HepG2 (cell line): ENCODE measurements around the gene CYB5A. TPM values are rescaled to one million over a fixed set of nuclear protein-coding genes. Genes with fewer than 3 reads are reported as not detected.

Experiments used
- DPF2 ChIP-seq: sonication (generic); formaldehyde crosslinking; IDR thresholded peaks from 2 replicates; pipeline ENCODE4 v1.4.0; 2020; ENCODE audit warnings: mild to moderate bottlenecking, low read depth, missing genetic modification reagents, borderline replicate concordance
- ELF3 ChIP-seq: IDR thresholded peaks from 2 replicates; pipeline ENCODE4 v1.6.1; 2016; ENCODE audit warnings: missing genetic modification reagents, missing compliant biosample characterization
- FOXP4 ChIP-seq: sonication (generic); formaldehyde crosslinking; IDR thresholded peaks from 2 replicates; pipeline ENCODE4 v1.4.0; 2020; ENCODE audit warnings: missing genetic modification reagents
- HDAC1 ChIP-seq: sonication (generic); formaldehyde crosslinking; IDR thresholded peaks from 2 replicates; pipeline ENCODE4 v1.5.1; 2020; ENCODE audit warnings: mild to moderate bottlenecking, missing genetic modification reagents
- HIC2 ChIP-seq: sonication (generic); formaldehyde crosslinking; IDR thresholded peaks from 2 replicates; pipeline ENCODE4 v1.9.0; 2022; ENCODE audit warnings: low read depth, missing genetic modification reagents
- HNF4A ChIP-seq: sonication (generic); formaldehyde crosslinking; IDR thresholded peaks from 2 replicates; pipeline ENCODE4 v1.4.0; 2020; ENCODE audit warnings: missing genetic modification reagents
- MIER3 ChIP-seq: IDR thresholded peaks from 2 replicates; pipeline ENCODE4 v1.6.1; 2016; ENCODE audit warnings: missing compliant biosample characterization, borderline replicate concordance
- PATZ1 ChIP-seq: sonication (generic); formaldehyde crosslinking; IDR thresholded peaks from 2 replicates; pipeline ENCODE4 v1.4.0; 2020; ENCODE audit warnings: missing genetic modification reagents
- SAP130 ChIP-seq: IDR thresholded peaks from 2 replicates; pipeline ENCODE4 v1.6.1; 2016; ENCODE audit warnings: low read depth
- SOX13 ChIP-seq, 3 experiments: fragments of 450-650 bp in 1 of 3; sonication (generic) in 1 of 3; formaldehyde crosslinking in 1 of 3; IDR thresholded peaks in 2 of 3; conservative IDR thresholded peaks in 1 of 3; 2 replicates each; pipeline versions ENCODE4 v1.5.0 to v1.6.1; 2016 to 2020; ENCODE audit warnings: antibody characterized with exemption in 1 of 3, mild to moderate bottlenecking in 1 of 3, missing compliant biosample characterization in 1 of 3, missing genetic modification reagents in 1 of 3, moderate library complexity in 1 of 3
- SOX5 ChIP-seq: IDR thresholded peaks from 2 replicates; pipeline ENCODE4 v1.6.1; 2016; ENCODE audit warnings: borderline replicate concordance
- ZBTB25 ChIP-seq: IDR thresholded peaks from 2 replicates; pipeline ENCODE4 v1.6.1; 2018; ENCODE audit warnings: missing genetic modification reagents
- ZEB1 ChIP-seq: IDR thresholded peaks from 2 replicates; pipeline ENCODE4 v1.6.1; 2012; ENCODE audit warnings: mild to moderate bottlenecking, low read depth, inconsistent platforms; ENCODE audit not compliant: insufficient replicate concordance
- ZFP91 ChIP-seq: sonication (generic); formaldehyde crosslinking; IDR thresholded peaks from 2 replicates; pipeline ENCODE4 v1.9.0; 2022; ENCODE audit warnings: missing genetic modification reagents, mild to moderate bottlenecking, borderline replicate concordance
- ZNF264 ChIP-seq: sonication (generic); formaldehyde crosslinking; IDR thresholded peaks from 2 replicates; pipeline ENCODE4 v1.4.0; 2020; ENCODE audit warnings: missing genetic modification reagents
- polyA plus RNA-seq, 8 experiments: library from polyadenylated mRNA; depleted of rRNA in 3 of 8; stranded (reverse) in 7 of 8; unstranded in 1 of 8; fragments of >200 nt; fragmentation: Illumina TruSeq in 4 of 8; extraction: Trizol in 4 of 8; gene quantifications; 2 replicates each; pipeline versions ENCODE4 v1.2.1 to v1.2.3, GENCODE V29; 2011 to 2016; ENCODE audit warnings: low read depth in 4 of 8, missing spikeins in 1 of 8, mixed read lengths in 1 of 8; ENCODE audit not compliant: insufficient read depth in 1 of 8
- total RNA-seq, 5 experiments: library from RNA; depleted of rRNA; stranded (reverse); fragments of >200 nt; fragmentation: Illumina TruSeq; extraction: Trizol; gene quantifications; 2 replicates each; pipeline ENCODE4 v1.2.3, GENCODE V29; 2016; ENCODE audit warnings: low read depth in 1 of 5

CYB5A gene
- total and polyA plus RNA-seq, 2 of the 13 experiments (the other 11 are each of a cell fraction or from before 2014, with no cell fraction given) = 215 to 356 TPM

GRCh38 chr18:74316257-74317170 is 24.8 kb upstream of the CYB5A start (continued):
- TF ChIP-seq MIER3 (CRISPR knock-in tag) (0 out of 2 replicates have a peak, but pooled peaks have one; percentile 19), FOXP4 (CRISPR knock-in tag) (peak; percentile 18; the same call in 1 of the 2 replicates), PATZ1 (CRISPR knock-in tag) (0 out of 2 replicates have a peak, but pooled peaks have one; percentile 21), HDAC1 (CRISPR knock-in tag) (0 out of 2 replicates have a peak, but pooled peaks have one; percentile 23), SAP130 (peak; percentile 73), ZNF264 (0 out of 2 replicates have a peak, but pooled peaks have one; percentile 23), HNF4A (CRISPR knock-in tag) (peak; percentile 62), ZFP91 (0 out of 2 replicates have a peak, but pooled peaks have one; percentile 16), DPF2 (CRISPR knock-in tag) (0 out of 2 replicates have a peak, but pooled peaks have one; percentile 56), ZEB1 (peak; percentile 60), ZBTB25 (CRISPR knock-in tag) (0 out of 2 replicates have a peak, but pooled peaks have one; percentile 56), SOX13 (IDR thresholded peaks at IDR 0.05) (no peak), SOX13 (CRISPR knock-in tag; conservative IDR thresholded peaks at IDR 0.05 in 1 of 2, IDR thresholded peaks at IDR 0.05 in 1 of 2) (peak in 1 of 2 experiments; percentile 83; a peak in 2 of 4 replicates), ELF3 (CRISPR knock-in tag) (0 out of 2 replicates have a peak, but pooled peaks have one; percentile 25), SOX5 (CRISPR knock-in tag) (peak; percentile 79; the same call in 1 of the 2 replicates), HIC2 (CRISPR knock-in tag) (peak; percentile 71; the same call in 1 of the 2 replicates)
